GM10847 (cell line): Measurements from ENCODE around the gene TEX19.

ENCODE experiments used
- POLR2A ChIP-seq: IDR thresholded peaks from 2 replicates; pipeline ENCODE4 v1.6.1; 2011; ENCODE audit not compliant: insufficient read length; ENCODE audit errors: extremely low read depth

TEX19 gene

GRCh38 chr17:82399601-82400101 is 40.6 kb downstream of the TEX19 start:
- TF ChIP-seq POLR2A = no peak

GRCh38 chr17:82400206-82400605 is 41.2 kb downstream of the TEX19 start:
- no peak for TF ChIP-seq POLR2A

- TF ChIP-seq POLR2A = no peak
Observed at GRCh38 chr17:82400830-82401229, 41.8 kb downstream of the TEX19 start.

- TF ChIP-seq POLR2A = no peak
Observed at GRCh38 chr17:82402865-82403264, 43.8 kb downstream of the TEX19 start.

GRCh38 chr17:82403662-82404660 is 44.9 kb downstream of the TEX19 start:
- no peak for TF ChIP-seq POLR2A

- no peak for TF ChIP-seq POLR2A
Observed at GRCh38 chr17:82405051-82405450, 46.0 kb downstream of the TEX19 start.

- TF ChIP-seq POLR2A = no peak
Observed at GRCh38 chr17:82406131-82406671, 47.2 kb downstream of the TEX19 start.

- no peak for TF ChIP-seq POLR2A
Observed at GRCh38 chr17:82407255-82407654, 48.2 kb downstream of the TEX19 start.

GRCh38 chr17:82408288-82408937 is 49.4 kb downstream of the TEX19 start:
- no peak for TF ChIP-seq POLR2A

- no peak for TF ChIP-seq POLR2A
Observed at GRCh38 chr17:82408938-82409318, 49.9 kb downstream of the TEX19 start.

GRCh38 chr17:82410014-82410716 is 51.1 kb downstream of the TEX19 start:
- no peak for TF ChIP-seq POLR2A

GRCh38 chr17:82411396-82412053 is 52.5 kb downstream of the TEX19 start:
- no peak for TF ChIP-seq POLR2A

GRCh38 chr17:82412535-82413520 is 53.8 kb downstream of the TEX19 start:
- no peak for TF ChIP-seq POLR2A
